HG03432 (cell line): ENCODE data around the gene PRSS38.

ENCODE experiments used
- ATAC-seq: cut with Tn5 transposase; IDR thresholded peaks from one replicate; pipeline ENCODE4 v1.9.1; 2021; ENCODE audit warnings: mild to moderate bottlenecking, moderate library complexity; ENCODE audit not compliant: unreplicated experiment

Gene PRSS38

DNA sequence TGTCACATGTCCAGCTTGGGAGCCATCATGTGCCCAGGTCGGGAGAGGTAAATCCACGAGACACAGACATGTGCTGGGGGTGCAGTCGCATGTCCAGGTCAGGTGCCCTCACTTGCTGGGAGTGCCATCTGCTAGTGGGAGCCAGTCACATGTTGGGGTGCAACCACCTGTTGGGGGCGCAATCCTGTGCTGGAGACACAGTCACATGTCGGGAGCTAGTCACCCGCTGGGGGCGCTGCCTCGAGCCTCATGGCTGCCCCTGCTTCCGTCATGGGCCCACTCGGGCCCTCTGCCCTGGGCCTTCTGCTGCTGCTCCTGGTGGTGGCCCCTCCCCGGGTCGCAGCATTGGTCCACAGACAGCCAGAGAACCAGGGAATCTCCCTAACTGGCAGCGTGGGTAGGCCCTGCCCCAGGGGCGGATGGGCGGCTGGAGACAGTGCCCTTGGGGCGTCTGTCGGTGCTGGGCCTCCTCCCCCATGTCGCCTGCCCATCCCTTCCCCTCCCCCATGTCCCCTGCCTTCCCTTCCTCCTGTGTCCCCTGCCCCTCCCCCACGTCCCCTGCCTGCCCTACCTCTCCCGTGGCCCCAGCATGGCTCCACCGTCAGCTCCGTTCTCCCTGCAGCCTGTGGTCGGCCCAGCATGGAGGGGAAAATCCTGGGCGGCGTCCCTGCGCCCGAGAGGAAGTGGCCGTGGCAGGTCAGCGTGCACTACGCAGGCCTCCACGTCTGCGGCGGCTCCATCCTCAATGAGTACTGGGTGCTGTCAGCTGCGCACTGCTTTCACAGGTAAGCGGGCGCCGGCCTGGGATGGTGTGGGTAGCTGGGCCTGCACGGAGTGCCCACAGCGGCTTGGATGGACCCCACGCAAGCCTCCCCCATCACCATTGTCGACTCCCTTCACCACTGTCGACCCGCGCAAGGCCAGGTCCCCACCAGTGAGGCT, at the start of gene PRSS38:
PRSS38 (plus strand) TSS at position 208 of the 942 bp plus-strand sequence; CDS start at position 250, 42 bp downstream.
- ATAC-seq: no peak

DNA sequence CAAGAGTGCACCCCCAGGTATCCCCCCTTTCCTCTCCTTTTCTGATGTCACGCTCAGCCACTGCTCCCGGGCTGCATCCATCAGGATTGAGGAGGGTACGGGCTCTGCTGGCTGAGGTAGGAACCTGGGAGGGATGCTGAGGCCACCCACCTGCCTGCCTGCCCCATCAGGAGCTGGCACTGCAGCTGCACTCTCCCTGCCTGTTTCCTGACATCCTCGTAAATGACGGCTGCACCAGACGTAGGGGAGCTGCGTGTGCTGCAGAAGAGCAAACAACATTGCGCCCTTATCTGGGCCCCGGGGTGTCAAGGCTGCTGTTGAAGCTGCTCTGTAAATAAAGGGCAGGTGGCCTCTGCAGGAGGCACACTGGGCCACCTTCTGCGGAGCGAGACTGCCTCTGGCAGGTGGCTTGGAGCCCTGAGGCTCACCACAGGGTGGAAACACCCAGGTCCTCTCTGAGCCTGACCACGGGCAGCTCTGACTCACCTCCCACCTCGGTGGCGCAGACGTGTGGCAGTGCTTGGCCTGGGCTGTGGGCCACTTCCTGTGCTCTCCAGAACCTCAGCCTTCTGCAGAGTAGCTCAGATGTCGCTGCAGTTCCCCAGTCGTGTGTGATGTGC, 49.4 kb upstream of the PRSS38 start:
- no peak for ATAC-seq

DNA sequence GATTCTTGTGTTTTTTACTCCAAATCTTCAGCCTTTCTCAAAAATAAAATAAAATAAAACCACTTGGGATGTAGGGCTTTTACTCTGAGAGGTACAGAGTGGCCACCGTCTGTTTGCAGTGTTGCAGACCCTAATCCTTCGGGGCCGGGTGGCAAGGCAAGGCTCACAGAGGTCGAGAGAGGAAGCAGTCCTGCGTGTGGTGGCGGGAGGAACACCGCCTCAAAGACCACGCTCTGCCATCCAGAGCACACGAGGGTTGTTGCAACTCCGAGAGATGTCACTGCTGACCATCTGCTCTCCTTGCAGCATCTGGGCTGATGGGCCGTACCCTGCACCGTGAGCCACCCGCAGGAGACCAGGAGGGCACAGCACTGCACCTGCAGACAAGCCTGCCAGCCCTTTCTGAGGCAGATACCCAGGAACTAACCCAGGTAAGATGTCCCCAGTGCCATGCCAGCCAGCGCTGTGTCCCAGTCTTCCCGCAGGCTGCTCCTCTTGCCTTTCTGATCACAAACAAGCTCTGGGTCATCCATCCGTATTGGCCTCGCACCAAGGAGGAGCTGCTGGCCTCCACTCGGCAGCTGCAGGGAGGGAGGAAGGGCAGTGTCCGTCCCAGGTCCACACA, 48.7 kb upstream of the PRSS38 start:
- no peak for ATAC-seq

DNA sequence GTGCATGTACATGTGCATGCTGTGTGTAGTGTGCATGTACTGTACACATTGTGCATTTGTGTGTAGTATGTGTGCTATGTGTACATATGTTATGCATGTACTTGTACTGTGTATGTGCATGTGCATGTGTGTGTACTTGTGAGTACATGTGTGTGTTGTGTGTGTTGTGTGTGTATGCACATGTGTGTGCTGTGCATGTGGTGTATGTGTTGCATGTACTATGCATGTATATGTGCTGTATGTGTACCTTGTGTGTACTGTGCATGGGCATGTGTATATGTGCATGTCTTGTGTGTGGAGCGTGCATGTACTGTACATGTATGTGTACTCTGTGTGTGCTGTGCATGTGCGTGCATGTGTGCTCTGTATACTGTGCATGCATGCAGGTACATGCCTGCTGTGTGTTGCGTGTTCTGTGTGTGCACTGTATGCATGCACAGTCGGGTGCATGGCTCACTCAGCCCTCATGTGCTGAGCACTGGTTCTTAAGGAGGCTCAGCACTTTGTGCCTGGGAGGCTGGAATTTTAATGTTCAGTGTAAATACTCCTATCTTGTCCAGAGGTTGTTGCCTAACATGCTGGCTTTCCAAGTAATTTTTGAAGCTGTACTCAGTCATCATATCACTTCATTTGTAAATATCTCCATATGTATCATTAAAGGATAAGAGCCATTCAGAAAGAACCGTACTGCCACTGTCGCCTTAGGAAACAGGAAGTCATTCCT, 47.9 kb upstream of the PRSS38 start:
- no peak for ATAC-seq

DNA sequence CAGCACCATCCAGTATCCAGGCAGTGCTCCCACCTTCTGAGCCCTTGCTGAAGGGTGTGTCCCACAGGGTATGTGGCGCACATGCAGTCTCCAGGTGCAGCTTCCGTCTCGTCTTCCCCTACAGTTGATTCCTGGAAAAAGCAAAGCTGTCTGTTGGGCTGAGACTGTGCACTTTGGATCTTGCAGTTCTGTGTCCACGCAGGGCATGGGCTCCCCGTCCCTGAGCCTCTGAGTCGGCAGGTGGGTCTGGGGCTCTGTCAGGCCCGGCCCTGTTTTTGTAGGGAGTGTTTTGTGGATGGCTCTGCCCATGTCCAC, 47.4 kb upstream of the PRSS38 start:
- no peak for ATAC-seq

DNA sequence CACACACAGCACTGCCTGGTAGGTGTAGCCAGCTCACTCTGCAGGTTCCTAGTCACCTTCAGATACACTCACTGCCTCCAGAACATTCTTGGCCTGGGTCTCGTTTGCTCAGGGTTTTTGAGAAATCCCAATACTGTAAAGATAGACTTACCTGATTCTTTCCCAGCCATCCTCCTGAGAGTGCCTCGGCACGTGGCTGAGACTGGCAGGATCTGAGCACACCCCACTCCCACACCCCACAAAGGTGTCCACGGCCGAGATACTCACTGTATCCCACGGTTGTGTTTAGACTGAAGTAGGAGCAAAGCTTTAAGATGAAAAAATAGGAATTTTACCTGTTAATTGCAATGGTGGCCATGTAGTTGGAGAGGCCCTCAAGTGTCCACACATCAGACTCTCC, 46.8 kb upstream of the PRSS38 start:
- ATAC-seq: no peak

DNA sequence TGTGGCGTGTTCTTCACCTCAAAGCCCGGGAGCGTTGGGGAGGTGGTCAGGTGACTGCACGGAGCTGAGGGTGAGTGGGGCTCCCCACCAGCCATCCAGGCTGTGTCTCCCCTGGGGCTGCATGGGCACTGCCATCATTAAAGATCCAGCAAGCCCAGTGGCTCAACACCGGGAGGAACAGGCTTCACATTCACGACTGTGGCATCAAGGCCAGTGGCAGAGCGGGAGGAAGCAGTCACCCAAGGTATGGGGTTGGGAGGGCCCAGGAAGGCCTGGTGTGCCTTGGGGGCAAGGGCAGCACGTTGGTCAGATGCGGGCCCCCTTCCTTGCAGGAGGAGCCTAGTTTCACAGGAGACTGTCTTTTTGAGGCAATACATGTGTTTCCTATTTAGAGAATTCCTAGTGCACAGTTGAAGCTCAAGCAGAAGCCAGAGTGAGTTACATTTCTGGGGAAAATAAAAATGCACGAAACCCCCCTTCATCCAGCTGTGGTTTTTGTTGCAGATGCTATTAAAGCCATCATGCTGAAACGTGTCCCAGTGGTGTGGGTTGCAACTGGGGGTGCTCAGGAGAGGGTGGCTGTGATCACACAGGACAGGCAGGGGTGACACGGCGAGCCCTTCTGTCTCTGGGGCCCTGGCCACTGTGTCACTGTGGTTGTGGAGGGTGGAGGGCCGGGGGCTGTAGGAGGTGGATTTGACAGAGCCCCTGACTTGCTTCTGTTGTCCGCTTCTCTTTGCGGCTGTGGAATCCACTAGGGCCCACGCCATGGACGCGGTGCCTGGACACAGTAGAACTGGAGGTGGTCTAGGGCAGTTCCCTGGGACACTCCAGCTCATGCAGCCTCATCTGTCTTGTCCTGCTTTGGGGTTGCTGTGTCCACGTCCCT, 46.2 kb upstream of the PRSS38 start:
- no peak for ATAC-seq

DNA sequence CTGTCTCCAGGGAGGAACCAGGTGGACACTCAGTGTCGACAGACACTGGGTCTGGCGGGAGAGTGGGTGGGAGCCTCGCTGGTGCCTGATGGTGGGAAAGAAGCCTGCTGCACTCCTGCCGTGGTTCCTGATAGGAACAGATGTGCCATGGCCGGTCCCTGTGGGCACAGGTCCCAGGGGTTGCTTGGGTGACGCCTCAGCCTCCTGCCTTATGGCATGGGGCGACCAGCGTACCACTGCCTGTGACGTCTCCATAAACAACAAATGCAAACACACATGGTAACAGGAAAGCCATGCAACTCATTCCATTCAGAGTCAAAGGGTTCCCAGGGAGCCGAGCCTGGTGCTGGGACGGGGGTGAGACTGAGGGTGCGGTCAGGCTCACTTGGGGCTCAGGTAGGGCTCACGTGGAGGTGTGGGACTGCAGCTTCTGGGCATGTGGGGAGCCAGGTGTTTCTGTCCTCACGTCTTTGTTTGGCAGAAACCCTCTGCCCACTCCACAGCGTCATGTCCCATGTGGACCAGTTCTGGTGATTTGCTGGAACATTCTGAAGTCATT, 45.5 kb upstream of the PRSS38 start:
- ATAC-seq: no peak

DNA sequence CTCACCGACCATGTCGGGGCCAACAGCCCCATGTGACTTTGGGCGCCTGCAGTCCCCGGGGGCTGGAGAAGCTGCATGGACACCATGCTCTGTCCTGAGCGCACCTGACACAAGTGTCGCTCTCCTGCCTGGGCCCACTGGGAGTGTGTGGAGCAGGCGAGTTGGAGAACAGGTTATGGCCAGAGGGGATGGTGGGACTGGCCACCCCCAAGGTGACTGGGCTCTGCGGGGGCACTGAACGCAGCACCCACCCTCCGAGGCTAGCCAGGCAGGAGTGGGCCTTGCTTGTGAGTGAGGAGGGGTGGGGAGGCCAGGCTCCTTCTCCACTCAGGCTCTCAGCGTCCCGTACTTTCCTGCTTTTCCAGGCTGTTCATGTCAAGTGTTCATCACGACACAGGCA, 44.7 kb upstream of the PRSS38 start:
- no peak for ATAC-seq

DNA sequence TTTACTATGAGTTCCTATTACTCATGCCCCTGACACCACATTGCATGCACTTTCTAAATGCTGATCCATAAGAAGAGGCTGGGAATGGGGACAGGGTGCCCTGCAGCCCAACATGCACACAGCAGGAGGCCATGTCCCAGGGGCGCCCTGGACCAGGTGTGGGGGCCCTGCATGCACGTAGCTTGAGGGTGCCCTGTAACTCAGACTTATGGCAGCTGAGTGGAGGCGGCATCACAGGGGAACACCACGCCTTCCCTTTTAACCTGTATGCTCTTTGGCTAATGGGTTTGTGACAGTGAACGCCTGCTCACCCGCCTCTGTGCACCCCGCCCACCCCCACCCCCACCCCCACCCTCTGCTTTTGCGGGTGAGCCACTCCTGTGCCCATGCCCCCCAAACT, 44.1 kb upstream of the PRSS38 start:
- ATAC-seq: no peak

DNA sequence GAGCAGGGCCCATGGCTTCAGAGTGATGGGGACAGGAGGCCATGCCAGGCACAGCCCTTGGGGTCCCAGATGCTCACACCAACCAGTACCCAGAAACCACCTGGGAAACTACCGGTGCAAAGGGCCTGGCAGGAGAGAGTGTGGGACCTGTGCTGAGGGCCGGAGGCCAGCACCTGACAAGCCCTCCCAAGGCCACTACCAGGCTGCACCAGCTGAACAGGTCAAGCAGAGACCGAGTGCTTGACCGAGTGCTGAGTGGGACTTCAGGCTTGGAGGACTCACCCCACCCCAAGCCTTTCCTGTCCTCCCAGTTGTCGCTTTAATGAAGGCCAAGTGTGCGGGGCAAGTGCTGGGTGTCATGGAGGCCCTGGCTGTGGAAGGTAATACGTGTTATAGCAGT, 43.7 kb upstream of the PRSS38 start:
- ATAC-seq: no peak

DNA sequence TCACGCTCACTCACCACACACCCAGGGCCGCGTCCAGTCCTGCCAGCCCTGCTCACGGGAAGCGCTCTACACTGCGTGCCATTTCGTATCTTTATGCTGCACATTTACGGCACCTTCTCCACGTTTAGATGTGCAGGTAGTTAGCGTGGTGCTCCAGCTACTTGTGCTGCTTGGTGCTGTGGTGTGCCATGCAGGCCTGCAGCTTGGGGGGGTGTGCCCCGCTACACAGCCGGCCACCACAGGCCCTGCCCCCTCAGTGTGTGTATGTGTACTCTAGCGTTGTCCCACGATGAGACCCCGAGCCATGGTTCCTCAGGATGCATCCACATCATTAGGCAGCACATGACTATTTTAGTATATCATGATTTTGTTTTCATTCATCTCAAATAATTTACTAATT, 41.9 kb upstream of the PRSS38 start:
- no peak for ATAC-seq

DNA sequence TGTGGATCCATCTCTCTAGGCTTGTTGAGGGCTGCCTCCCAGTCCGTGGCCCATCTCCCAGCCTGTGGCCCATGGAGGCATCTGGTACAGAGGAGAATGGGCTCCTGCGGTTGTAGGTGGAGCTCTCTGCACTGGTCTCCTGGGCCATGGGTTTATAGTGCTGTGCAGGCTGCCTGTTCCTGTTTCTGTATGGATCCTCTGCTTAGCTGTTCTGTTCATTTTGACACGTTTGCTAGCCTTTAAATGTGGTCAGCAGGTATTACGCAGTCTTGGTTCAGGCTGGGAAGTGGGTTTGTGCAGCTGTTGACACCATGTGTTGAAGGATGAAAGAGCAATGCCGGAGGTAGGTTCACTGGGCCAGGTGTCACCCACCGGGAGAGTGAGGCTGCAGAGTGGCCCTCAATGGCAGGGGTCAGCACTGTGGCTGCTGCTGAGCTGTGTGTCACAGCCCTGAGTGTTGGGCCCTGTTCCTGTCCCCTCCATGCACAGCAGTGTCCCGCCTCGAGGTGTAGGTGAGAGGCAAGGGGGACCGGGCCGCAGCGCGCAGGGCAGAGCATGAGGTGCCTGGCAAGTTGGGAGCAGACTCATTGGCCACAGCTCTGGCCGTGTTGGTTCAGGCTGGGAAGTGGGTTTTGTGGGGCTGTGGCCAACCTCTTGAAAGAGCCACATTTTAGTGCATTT, 41.3 kb upstream of the PRSS38 start:
- no peak for ATAC-seq

DNA sequence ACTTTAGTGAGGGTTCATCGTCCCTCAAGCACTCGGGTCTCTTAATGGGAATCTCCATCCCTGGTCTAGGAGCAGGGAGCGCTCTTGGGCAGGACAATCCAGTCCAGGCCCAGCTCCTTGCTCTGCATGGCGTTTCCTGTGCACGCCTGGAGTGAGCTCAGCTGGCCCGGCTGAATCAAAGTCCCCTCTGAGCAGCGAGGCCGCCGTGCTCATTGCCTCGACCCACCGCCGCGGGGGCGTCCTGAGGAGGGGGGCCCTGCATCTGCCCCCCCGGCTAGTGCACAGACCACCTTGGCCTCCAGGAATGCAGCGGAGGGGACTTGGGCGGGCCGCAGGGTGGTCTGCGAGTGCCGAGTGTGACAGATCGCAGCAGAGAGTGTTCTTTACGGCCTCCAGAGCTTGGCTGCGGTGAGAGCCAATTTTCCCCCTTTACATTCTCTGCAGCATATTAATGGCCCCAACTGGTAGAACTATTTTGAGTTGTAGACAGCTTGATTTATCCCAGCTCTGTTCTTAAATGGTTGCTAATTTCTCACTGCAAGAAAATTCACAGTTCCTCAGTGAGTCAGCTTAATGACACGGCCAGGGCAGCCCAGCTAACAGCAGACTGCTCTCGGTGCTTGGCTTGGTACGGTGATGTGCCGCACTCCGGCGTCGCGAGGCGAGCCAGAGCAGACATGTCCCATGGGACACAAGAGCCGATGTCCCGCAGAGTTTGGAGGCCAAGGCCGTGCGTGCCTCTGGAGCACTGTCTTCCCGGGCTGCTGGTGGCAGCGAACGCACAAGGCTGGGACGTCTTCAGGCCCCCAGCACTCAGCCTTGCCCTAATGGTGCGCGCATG, 40.4 kb upstream of the PRSS38 start:
- ATAC-seq: no peak

DNA sequence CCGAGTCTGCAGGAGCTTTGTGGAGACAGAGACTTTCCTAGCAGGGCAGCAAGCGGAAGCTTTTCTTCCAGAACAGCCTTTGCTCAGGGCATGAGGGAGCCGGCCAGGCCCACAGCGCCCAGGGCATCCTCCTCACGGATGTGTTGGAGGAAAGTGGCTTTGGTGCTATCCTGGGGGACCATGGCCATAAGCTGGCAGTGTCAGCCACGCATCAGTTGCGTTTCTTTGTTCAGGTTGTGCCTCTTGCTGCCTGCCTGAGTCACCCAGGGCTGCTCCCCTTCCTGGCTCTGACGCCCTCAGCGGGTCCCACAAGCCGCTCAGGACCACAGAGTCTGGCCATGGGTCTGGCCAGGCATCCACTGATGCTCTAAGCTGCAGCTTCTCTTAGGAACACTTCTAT, 39.6 kb upstream of the PRSS38 start:
- ATAC-seq: no peak

DNA sequence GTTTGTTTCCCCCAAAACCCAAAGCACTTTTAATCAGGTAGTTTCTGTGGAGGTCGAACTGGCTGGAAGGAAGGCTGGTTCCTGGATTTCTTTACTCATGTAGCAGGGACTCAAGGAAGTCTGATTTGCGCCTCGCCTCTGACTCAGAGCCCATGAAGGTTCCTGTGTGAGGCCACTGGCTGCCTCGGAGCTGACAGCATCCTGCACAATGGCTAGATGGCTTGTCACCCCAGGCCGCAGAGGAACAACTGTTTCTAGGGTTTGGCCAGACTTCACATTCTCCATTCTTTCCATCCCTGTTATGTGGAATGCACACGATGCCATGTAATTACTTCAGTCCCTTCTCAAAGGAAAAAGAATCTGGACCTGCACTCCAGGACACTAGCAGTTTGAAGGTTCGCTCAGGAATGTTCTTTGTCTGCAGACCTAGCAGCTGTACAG, 39.1 kb upstream of the PRSS38 start:
- ATAC-seq: no peak

DNA sequence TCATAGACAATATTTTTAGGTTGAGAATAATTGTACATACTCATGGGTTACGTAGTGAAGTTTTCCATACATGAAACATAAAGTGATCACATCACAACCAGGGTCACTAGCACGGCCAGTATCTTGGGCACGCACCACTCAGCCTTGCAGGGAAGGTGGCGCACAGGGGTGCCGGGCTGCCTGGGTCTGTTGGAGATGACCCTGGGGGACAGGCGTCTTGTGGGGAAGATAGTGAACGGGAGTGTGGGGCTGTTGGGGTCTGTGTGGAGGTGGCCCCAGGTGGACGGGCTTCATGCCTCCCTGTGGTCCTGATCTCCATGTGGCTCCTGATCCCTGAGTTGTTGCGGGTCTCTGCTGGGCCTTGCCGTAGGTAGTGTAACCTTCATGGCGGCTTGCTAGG, 38.3 kb upstream of the PRSS38 start:
- no peak for ATAC-seq

DNA sequence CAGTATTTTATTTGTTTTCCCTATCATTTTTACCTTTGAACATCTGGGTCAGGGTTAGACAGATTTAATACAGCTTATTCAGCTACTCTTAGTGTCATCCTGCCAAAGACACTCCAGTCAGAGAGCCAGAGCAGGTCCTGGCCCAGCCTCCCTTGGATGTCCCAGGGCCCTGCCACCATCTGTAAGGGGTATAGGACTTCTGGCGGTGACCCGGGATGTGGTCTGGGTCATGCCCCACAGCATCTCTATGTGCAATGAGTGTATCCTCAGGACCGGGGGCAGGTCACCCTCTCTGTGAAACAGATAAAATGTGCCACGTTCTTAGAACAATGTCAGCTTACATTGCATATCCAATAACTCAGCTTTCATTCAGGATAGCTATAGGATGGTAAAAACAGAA, 37.8 kb upstream of the PRSS38 start:
- no peak for ATAC-seq
